CD4-positive, alpha-beta T cell (primary cell): ENCODE results near the gene RIC8B. TPM values are rescaled to one million over a fixed set of nuclear protein-coding genes. Genes with fewer than 3 reads are reported as not detected.

Source experiments
- ATAC-seq: fragments of 200-7000 bp; cut with Tn5 transposase; one replicate; pipeline ENCODE4 v1.10.0; 2022; ENCODE audit warnings: mild to moderate bottlenecking; ENCODE audit not compliant: poor library complexity
- CTCF ChIA-PET: fragments of 350-600 bp; sonication (Branson Sonifier 250); formaldehyde crosslinking; loops from one replicate; lab custom pipeline; 2021; ENCODE audit warnings: antibody characterized with exemption, inconsistent platforms; lab: Charles Lee
- POLR2A ChIA-PET: fragments of 350-600 bp; sonication (Branson Sonifier 250); formaldehyde crosslinking; loops from one replicate; lab custom pipeline; 2021; ENCODE audit warnings: antibody characterized with exemption, inconsistent platforms; lab: Charles Lee
- DNase-seq, 14 experiments: peaks; one replicate each; pipeline ENCODE4 v3.0.0-alpha.2; 2013 to 2020; ENCODE audit warnings: mixed read lengths in 2 of 14
- H3K27ac ChIP-seq, 2 donors: one replicate each; pipeline versions ENCODE4 v1.5.1 to v1.7.0; 2013; ENCODE audit warnings: low read length in 2 of 2, low read depth in 1 of 2, mild to moderate bottlenecking in 1 of 2
- H3K27me3 ChIP-seq, 2 experiments: 1 replicate in 1 of 2; 2 replicates in 1 of 2; pipeline versions ENCODE4 v1.6.1 to v1.7.0; 2013; ENCODE audit warnings: low read length in 2 of 2, control low read depth in 1 of 2, mild to moderate bottlenecking in 1 of 2, moderate library complexity in 1 of 2; ENCODE audit not compliant: insufficient read depth in 2 of 2, control insufficient read depth in 1 of 2
- H3K36me3 ChIP-seq: one replicate; pipeline ENCODE4 v1.6.1; 2013; ENCODE audit warnings: low read length, control low read depth; ENCODE audit not compliant: insufficient read depth
- H3K4me1 ChIP-seq: one replicate; pipeline ENCODE4 v1.6.1; 2013; ENCODE audit warnings: low read length, control low read depth; ENCODE audit not compliant: insufficient read depth
- H3K4me3 ChIP-seq: one replicate; pipeline ENCODE4 v1.5.1; 2013; ENCODE audit warnings: mild to moderate bottlenecking, low read length, moderate library complexity
- H3K9me3 ChIP-seq, 2 experiments: 1 replicate in 1 of 2; 2 replicates in 1 of 2; pipeline versions ENCODE4 v1.6.1 to v1.7.0; 2013; ENCODE audit warnings: low read length in 2 of 2, mild to moderate bottlenecking in 2 of 2, control low read depth in 1 of 2, moderate library complexity in 1 of 2; ENCODE audit not compliant: control insufficient read depth in 1 of 2, insufficient read depth in 1 of 2
- H3K27ac Mint-ChIP-seq: one replicate; pipeline ENCODE4 v1.8.0; 2020; ENCODE audit warnings: mixed read lengths
- H3K27me3 Mint-ChIP-seq: one replicate; pipeline ENCODE4 v1.8.0; 2021; ENCODE audit warnings: mixed read lengths
- H3K36me3 Mint-ChIP-seq: one replicate; pipeline ENCODE4 v1.8.0; 2021; ENCODE audit warnings: low read depth, mixed read lengths
- H3K4me1 Mint-ChIP-seq: one replicate; pipeline ENCODE4 v1.8.0; 2021; ENCODE audit warnings: low read depth, mixed read lengths
- H3K4me3 Mint-ChIP-seq: one replicate; pipeline ENCODE4 v1.8.0; 2020; ENCODE audit warnings: mild to moderate bottlenecking, mixed read lengths
- H3K9me3 Mint-ChIP-seq: one replicate; pipeline ENCODE4 v1.8.0; 2020; ENCODE audit warnings: mixed read lengths
- CTCF ChIP-seq: fragments of 200-600 bp; IDR thresholded peaks from one replicate; pipeline ENCODE4 v1.8.0; 2022; ENCODE audit warnings: antibody characterized with exemption, mild to moderate bottlenecking
- intact Hi-C, 2 experiments: fragments of 100-400 bp; cut with DNase I in 1 of 2; cut with micrococcal nuclease in 1 of 2; formaldehyde crosslinking; loops; one replicate each; pipeline versions ENCODE4 v1.15.1 to v1.9.0; 2023 to 2025; cut with DNase I, micrococcal nuclease
- total RNA-seq, 174 experiments: library from RNA in 2 of 174; stranded (reverse) in 2 of 174; gene quantifications; one replicate each; pipeline ENCODE4 v1.2.3 and lab custom pipeline; 2021 to 2026

RIC8B gene
- total RNA-seq, 2 experiments from 2014 or later, result 5.5 to 9.0 TPM

GRCh38 chr12:106750524-106750923, 24.0 kb upstream of the RIC8B start:
- peaks cover 0 to 5% of the 10 kb centered on the region in 2 experiments for H3K9me3 ChIP-seq
- ATAC-seq, result no peak
- peak in 1 of 14 experiments; percentile 52 for DNase-seq
- no peaks in the 10 kb centered on the region for H3K27me3 ChIP-seq
- intact Hi-C loops, result no loop called here
- peaks cover 66% of the 10 kb centered on the region for H3K4me1 ChIP-seq
- CTCF ChIA-PET, result no interaction called here
- Mint-ChIP-seq H3K36me3 (no peaks in the 10 kb centered on the region), H3K4me1 (peaks cover 48% of the 10 kb centered on the region), H3K4me3 (no peak overlapping the region), H3K9me3 (no peaks in the 10 kb centered on the region), H3K27me3 (no peaks in the 10 kb centered on the region), H3K27ac (no peak overlapping the region)
- H3K4me3 ChIP-seq, result no peak overlapping the region
- TF ChIP-seq CTCF, result no peak
- H3K27ac ChIP-seq, result no peak overlapping the region
- no peaks in the 10 kb centered on the region for H3K36me3 ChIP-seq
- POLR2A ChIA-PET, result no interaction called here

- Histone ChIP-seq H3K36me3 (no peaks in the 10 kb centered on the region), H3K9me3 (peaks cover 0 to 5% of the 10 kb centered on the region in 2 experiments), H3K27me3 (no peaks in the 10 kb centered on the region), H3K27ac (no peak overlapping the region), H3K4me1 (peaks cover 43% of the 10 kb centered on the region), H3K4me3 (no peak overlapping the region)
- POLR2A ChIA-PET, result interaction anchor here (0.9 to 1.3 kb wide), 4 partner anchors 13 to 22 kb away, joined by 3 to 4 read pairs (median 4); no protein-coding TSS in a partner anchor
- peak overlapping the region; percentile 1 for H3K4me3 Mint-ChIP-seq
- DNase-seq (peak in 13 of 14 experiments; percentile 9 to 78 (median 49)), ATAC-seq (peak; percentile 94)
- peak overlapping the region; percentile 47 for H3K27ac Mint-ChIP-seq
- TF ChIP-seq CTCF, result no peak
- CTCF ChIA-PET, result no interaction called here
- peaks cover 35% of the 10 kb centered on the region for H3K4me1 Mint-ChIP-seq
- intact Hi-C loops, result loop anchor here in 1 of 2 experiments (2.0 kb wide), 1 partner anchor 19 kb away; no protein-coding TSS in a partner anchor
- no peaks in the 10 kb centered on the region for H3K36me3 Mint-ChIP-seq
- no peaks in the 10 kb centered on the region for H3K27me3 Mint-ChIP-seq
- H3K9me3 Mint-ChIP-seq, result no peaks in the 10 kb centered on the region
These were observed 21.0 kb upstream of the RIC8B start for GRCh38 chr12:106753526-106753925.

- Histone ChIP-seq H3K27ac (no peak overlapping the region), H3K36me3 (no peaks in the 10 kb centered on the region), H3K4me3 (no peak overlapping the region), H3K9me3 (peaks cover 0 to 5% of the 10 kb centered on the region in 2 experiments), H3K4me1 (peaks cover 41% of the 10 kb centered on the region), H3K27me3 (no peaks in the 10 kb centered on the region)
- ChIA-PET POLR2A (interaction anchor here (1.1 to 1.3 kb wide), 3 partner anchors 18 to 21 kb away, joined by 3 to 4 read pairs (median 4); no protein-coding TSS in a partner anchor), CTCF (no interaction called here)
- Mint-ChIP-seq H3K27ac (peak overlapping the region; percentile 47), H3K4me1 (peaks cover 42% of the 10 kb centered on the region), H3K9me3 (no peaks in the 10 kb centered on the region), H3K4me3 (no peak overlapping the region), H3K36me3 (no peaks in the 10 kb centered on the region), H3K27me3 (no peaks in the 10 kb centered on the region)
- no peak for TF ChIP-seq CTCF
- intact Hi-C loops, result no loop called here
- ATAC-seq (no peak), DNase-seq (no peak)
These were observed 20.2 kb upstream of the RIC8B start for GRCh38 chr12:106754331-106754730.
